Peyer's patch (tissue), 4 donors: ENCODE results near the gene TMA7. TPM values are rescaled to one million over a fixed set of nuclear protein-coding genes. Genes with fewer than 3 reads are reported as not detected.
A peak's percentile ranks its signal among the peaks of the same experiment; 100 is the strongest.
"Not testable (repeated sequence)": the region's sequence is repeated elsewhere in the genome, so short reads cannot be mapped to it uniquely, and the experiment has no call there.

Experiments used
- DNase-seq, 3 donors: peaks; one replicate each; pipeline ENCODE4 v3.0.0-alpha.2; 2017 to 2019
- H3K27ac ChIP-seq, 4 donors: fragments of 200-600 bp; sonication (generic); one replicate each; pipeline ENCODE4 v1.5.1; 2016 to 2019
- H3K27me3 ChIP-seq, 2 donors: fragments of 200-600 bp; sonication (generic); one replicate each; pipeline ENCODE4 v1.5.1; 2019
- H3K36me3 ChIP-seq, 3 donors: fragments of 200-600 bp; sonication (generic); one replicate each; pipeline ENCODE4 v1.5.1; 2016 to 2019
- H3K4me1 ChIP-seq, 4 donors: fragments of 200-600 bp; sonication (generic); one replicate each; pipeline ENCODE4 v1.5.1; 2016 to 2019
- H3K4me3 ChIP-seq, 4 donors: fragments of 200-600 bp; sonication (generic); 1 replicate in 3 of 4; 2 replicates in 1 of 4; pipeline ENCODE4 v1.5.1; 2016 to 2019; ENCODE audit warnings: mild to moderate bottlenecking in 1 of 4
- H3K9me3 ChIP-seq, 4 donors: fragments of 200-600 bp; sonication (generic); one replicate each; pipeline ENCODE4 v1.5.1; 2016 to 2019; ENCODE audit warnings: mild to moderate bottlenecking in 1 of 4
- CTCF ChIP-seq, 6 experiments: fragments of 450-650 bp in 4 of 6; fragments of 200-600 bp in 2 of 6; sonication (generic) in 1 of 6; IDR thresholded peaks; one replicate each; pipeline ENCODE4 v1.5.1; 2017 to 2019; ENCODE audit warnings: antibody characterized with exemption in 6 of 6, mild to moderate bottlenecking in 3 of 6, moderate library complexity in 1 of 6
- POLR2A ChIP-seq, 2 donors: fragments of 450-650 bp; IDR thresholded peaks; one replicate each; pipeline ENCODE4 v1.5.1; 2017; ENCODE audit warnings: antibody characterized with exemption in 2 of 2, mild to moderate bottlenecking in 2 of 2, moderate library complexity in 2 of 2
- total RNA-seq, 4 donors: library from RNA; depleted of rRNA; stranded (reverse); fragments of >200 nt; gene quantifications; one replicate each; pipeline ENCODE4 v1.1.0, GENCODE V29; 2016

Gene TMA7
- total RNA-seq, 4 donors from 2014 or later = 142 to 246 (median 153) TPM

- no peak for DNase-seq
- H3K27ac ChIP-seq = no peak overlapping the region
- no peak overlapping the region for H3K4me3 ChIP-seq
- no peaks in the 10 kb centered on the region for H3K9me3 ChIP-seq
- TF ChIP-seq CTCF (IDR thresholded peaks at IDR 0.05) (no peak), POLR2A (IDR thresholded peaks at IDR 0.05) (no peak)
- peaks cover 0 to 54% (median 0%) of the 10 kb centered on the region in 3 donors for H3K36me3 ChIP-seq
- peaks cover 0 to 3% (median 0%) of the 10 kb centered on the region in 4 donors for H3K4me1 ChIP-seq
- no peaks in the 10 kb centered on the region for H3K27me3 ChIP-seq
Observed at GRCh38 chr3:48459773-48460516, 19.9 kb downstream of the TMA7 start.

GRCh38 chr3:48460517-48460902 lies 20.5 kb downstream of the TMA7 start:
- DNase-seq = no peak
- Histone ChIP-seq H3K36me3 (peaks cover 0 to 52% (median 0%) of the 10 kb centered on the region in 3 donors), H3K4me1 (peaks cover 0 to 8% (median under 1%) of the 10 kb centered on the region in 4 donors), H3K9me3 (no peaks in the 10 kb centered on the region), H3K27ac (no peak overlapping the region), H3K27me3 (no peaks in the 10 kb centered on the region), H3K4me3 (no peak overlapping the region)
- TF ChIP-seq POLR2A (IDR thresholded peaks at IDR 0.05) (no peak), CTCF (IDR thresholded peaks at IDR 0.05) (no peak)

GRCh38 chr3:48461767-48462166 lies 21.7 kb downstream of the TMA7 start:
- not testable (repeated sequence) for H3K27ac ChIP-seq, H3K27me3 ChIP-seq, DNase-seq, H3K4me3 ChIP-seq, H3K9me3 ChIP-seq
- Histone ChIP-seq H3K36me3 (peaks cover 0 to 44% (median 0%) of the 10 kb centered on the region in 3 donors), H3K4me1 (peaks cover 0 to 14% (median 5%) of the 10 kb centered on the region in 4 donors)

- H3K36me3 ChIP-seq = peaks cover 0 to 46% (median 0%) of the 10 kb centered on the region in 3 donors
- no peak for DNase-seq
- H3K9me3 ChIP-seq = no peaks in the 10 kb centered on the region
- no peak overlapping the region for H3K4me3 ChIP-seq
- no peak for TF ChIP-seq POLR2A (IDR thresholded peaks at IDR 0.05)
- no peak for TF ChIP-seq CTCF (IDR thresholded peaks at IDR 0.05)
- peaks cover 0 to 33% (median 18%) of the 10 kb centered on the region in 4 donors for H3K4me1 ChIP-seq
- no peaks in the 10 kb centered on the region for H3K27me3 ChIP-seq
- no peak overlapping the region for H3K27ac ChIP-seq
Observed at GRCh38 chr3:48463703-48464102, 23.6 kb downstream of the TMA7 start.

- no peak for TF ChIP-seq CTCF (IDR thresholded peaks at IDR 0.05)
- Histone ChIP-seq H3K27me3 (no peaks in the 10 kb centered on the region), H3K4me3 (no peak overlapping the region), H3K9me3 (no peaks in the 10 kb centered on the region), H3K27ac (peak overlapping the region; percentile 93 to 100 (median 97)), H3K36me3 (peaks cover 0 to 42% (median 0%) of the 10 kb centered on the region in 3 donors), H3K4me1 (peaks cover 0 to 44% (median 22%) of the 10 kb centered on the region in 4 donors)
- DNase-seq = peak in 1 of 3 donors; percentile 55
Observed at GRCh38 chr3:48464713-48465221, 24.7 kb downstream of the TMA7 start.

- no peaks in the 10 kb centered on the region for H3K27me3 ChIP-seq
- DNase-seq = no peak
- H3K36me3 ChIP-seq = peaks cover 0 to 38% (median 0%) of the 10 kb centered on the region in 3 donors
- peaks cover 0 to 48% (median 26%) of the 10 kb centered on the region in 4 donors for H3K4me1 ChIP-seq
- TF ChIP-seq CTCF (IDR thresholded peaks at IDR 0.05) (no peak), POLR2A (IDR thresholded peaks at IDR 0.05) (no peak)
- peak overlapping the region; percentile 93 to 100 (median 97) for H3K27ac ChIP-seq
- no peaks in the 10 kb centered on the region for H3K9me3 ChIP-seq
- H3K4me3 ChIP-seq = no peak overlapping the region
Observed at GRCh38 chr3:48465237-48465530, 25.1 kb downstream of the TMA7 start.
